ENCODE measurements around the gene STOM.

The STOM gene

GRCh38 chr9:121316378-121316777, 53.7 kb downstream of the STOM start:
- no peak for TF ChIP-seq CTCF (conservative IDR thresholded peaks at IDR 0.05; ENCODE audit: low read depth, low read length)
- no peak for DNase-seq (ENCODE audit: low read depth)

GRCh38 chr9:121313458-121314152, 56.4 kb downstream of the STOM start:
- no peak overlapping the region for H3K4me3 ChIP-seq (ENCODE audit: low read length)
- no peak for DNase-seq (ENCODE audit: low read depth)
- no peak for TF ChIP-seq CTCF (conservative IDR thresholded peaks at IDR 0.05; ENCODE audit: low read depth, low read length)

More at GRCh38 chr9:121316378-121316777, 53.7 kb downstream of the STOM start:
- H3K4me3 ChIP-seq (ENCODE audit: low read length), result no peak overlapping the region

GRCh38 chr9:121312169-121312568, 57.9 kb downstream of the STOM start:
- TF ChIP-seq CTCF (conservative IDR thresholded peaks at IDR 0.05; ENCODE audit: low read depth, low read length), result no peak
- H3K4me3 ChIP-seq (ENCODE audit: low read length), result no peak overlapping the region
- DNase-seq (ENCODE audit: low read depth), result no peak

- no peak overlapping the region for H3K4me3 ChIP-seq (ENCODE audit: low read length)
- TF ChIP-seq CTCF (conservative IDR thresholded peaks at IDR 0.05; ENCODE audit: low read depth, low read length), result no peak
- DNase-seq (ENCODE audit: low read depth), result no peak
Measured at GRCh38 chr9:121310571-121310970, 59.5 kb downstream of the STOM start.

- DNase-seq (ENCODE audit: low read depth), result no peak
Measured at GRCh38 chr9:121309833-121310425, 60.1 kb downstream of the STOM start.

GRCh38 chr9:121309171-121309570, 60.9 kb downstream of the STOM start:
- no peak for TF ChIP-seq CTCF (conservative IDR thresholded peaks at IDR 0.05; ENCODE audit: low read depth, low read length)
- H3K4me3 ChIP-seq (ENCODE audit: low read length), result no peak overlapping the region
- no peak for DNase-seq (ENCODE audit: low read depth)

More at GRCh38 chr9:121309833-121310425, 60.1 kb downstream of the STOM start:
- no peak overlapping the region for H3K4me3 ChIP-seq (ENCODE audit: low read length)
- no peak for TF ChIP-seq CTCF (conservative IDR thresholded peaks at IDR 0.05; ENCODE audit: low read depth, low read length)

- TF ChIP-seq CTCF (conservative IDR thresholded peaks at IDR 0.05; ENCODE audit: low read depth, low read length), result no peak
- no peak for DNase-seq (ENCODE audit: low read depth)
- H3K4me3 ChIP-seq (ENCODE audit: low read length), result no peak overlapping the region
Measured at GRCh38 chr9:121308765-121309164, 61.3 kb downstream of the STOM start.

All from retinal pigment epithelial cell (primary cell).